Vagina (tissue), 2 donors: ENCODE data around the gene CMIP. TPM values are rescaled to one million over a fixed set of nuclear protein-coding genes. Genes with fewer than 3 reads are reported as not detected.

Experiments used
- DNase-seq, 2 donors: peaks; one replicate each; pipeline ENCODE4 v3.0.0-alpha.2; 2017; ENCODE audit errors: extremely low spot score in 2 of 2
- H3K27ac ChIP-seq: fragments of 200-600 bp; sonication (generic); one replicate; pipeline ENCODE4 v1.5.1; 2019
- H3K27me3 ChIP-seq: fragments of 200-600 bp; sonication (generic); one replicate; pipeline ENCODE4 v1.5.1; 2019
- H3K36me3 ChIP-seq, 2 donors: fragments of 200-600 bp; sonication (generic); one replicate each; pipeline ENCODE4 v1.5.1; 2017 to 2019
- H3K4me1 ChIP-seq: fragments of 200-600 bp; sonication (generic); one replicate; pipeline ENCODE4 v1.5.1; 2019
- H3K4me3 ChIP-seq, 2 donors: fragments of 200-600 bp; sonication (generic); 1 replicate in 1 of 2; 2 replicates in 1 of 2; pipeline ENCODE4 v1.5.1; 2016 to 2019
- H3K9me3 ChIP-seq: fragments of 200-600 bp; sonication (generic); one replicate; pipeline ENCODE4 v1.5.1; 2019
- POLR2A ChIP-seq, 2 donors: fragments of 450-650 bp; IDR thresholded peaks; one replicate each; pipeline ENCODE4 v1.6.1; 2017; ENCODE audit warnings: antibody characterized with exemption in 2 of 2, mild to moderate bottlenecking in 2 of 2, moderate library complexity in 2 of 2
- POLR2AphosphoS5 ChIP-seq, 2 donors: sonication (generic); formaldehyde crosslinking; IDR thresholded peaks; one replicate each; pipeline ENCODE4 v1.9.0; 2017; ENCODE audit warnings: antibody characterized with exemption in 2 of 2, mild to moderate bottlenecking in 2 of 2, low read depth in 1 of 2; ENCODE audit not compliant: insufficient read depth in 1 of 2
- intact Hi-C: fragments of 100-400 bp; cut with DNase I; formaldehyde crosslinking; loops from one replicate; pipeline ENCODE4 v1.15.1; 2023
- total RNA-seq: library from RNA; depleted of rRNA; stranded (reverse); fragments of >200 nt; gene quantifications from one replicate; pipeline ENCODE4 v1.2.3, GENCODE V29; 2016
- TF ChIP-seq, protein P1 (sequence below), 3 experiments: fragments of 450-650 bp in 2 of 3; fragments of 200-600 bp in 1 of 3; sonication (generic) in 1 of 3; IDR thresholded peaks; one replicate each; pipeline ENCODE4 v1.5.1; 2017 to 2019; ENCODE audit warnings: antibody characterized with exemption in 3 of 3, mild to moderate bottlenecking in 2 of 3, moderate library complexity in 2 of 3

The CMIP gene
- total RNA-seq, 1 donor from 2014 or later, result 66.3 TPM

DNA sequence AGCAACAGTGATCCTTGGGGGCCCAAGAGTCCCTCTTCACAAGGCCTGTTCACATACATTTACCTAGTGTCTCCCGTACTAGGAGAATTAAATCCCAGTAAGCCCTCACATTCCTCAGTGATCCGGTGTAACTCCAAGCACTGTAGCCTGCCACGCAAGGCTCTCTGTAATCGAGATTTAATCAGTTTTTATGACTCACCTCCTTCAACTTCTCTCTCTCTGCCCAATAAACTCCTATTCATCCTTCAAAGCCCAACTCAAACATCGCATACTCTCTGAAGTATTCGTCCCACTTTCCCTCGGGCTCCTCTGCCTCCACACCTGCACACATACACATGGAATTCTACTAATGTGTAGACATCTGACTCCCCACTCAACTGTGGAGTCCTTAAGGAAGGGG is 141.8 kb downstream of the CMIP start:
- no peak for DNase-seq
- Histone ChIP-seq H3K27me3 (no peaks in the 10 kb centered on the region), H3K9me3 (no peaks in the 10 kb centered on the region), H3K4me1 (peaks cover 38% of the 10 kb centered on the region), H3K36me3 (no peaks in the 10 kb centered on the region), H3K27ac (peak overlapping the region; percentile 9), H3K4me3 (no peak overlapping the region)
- TF ChIP-seq, protein P1, sequence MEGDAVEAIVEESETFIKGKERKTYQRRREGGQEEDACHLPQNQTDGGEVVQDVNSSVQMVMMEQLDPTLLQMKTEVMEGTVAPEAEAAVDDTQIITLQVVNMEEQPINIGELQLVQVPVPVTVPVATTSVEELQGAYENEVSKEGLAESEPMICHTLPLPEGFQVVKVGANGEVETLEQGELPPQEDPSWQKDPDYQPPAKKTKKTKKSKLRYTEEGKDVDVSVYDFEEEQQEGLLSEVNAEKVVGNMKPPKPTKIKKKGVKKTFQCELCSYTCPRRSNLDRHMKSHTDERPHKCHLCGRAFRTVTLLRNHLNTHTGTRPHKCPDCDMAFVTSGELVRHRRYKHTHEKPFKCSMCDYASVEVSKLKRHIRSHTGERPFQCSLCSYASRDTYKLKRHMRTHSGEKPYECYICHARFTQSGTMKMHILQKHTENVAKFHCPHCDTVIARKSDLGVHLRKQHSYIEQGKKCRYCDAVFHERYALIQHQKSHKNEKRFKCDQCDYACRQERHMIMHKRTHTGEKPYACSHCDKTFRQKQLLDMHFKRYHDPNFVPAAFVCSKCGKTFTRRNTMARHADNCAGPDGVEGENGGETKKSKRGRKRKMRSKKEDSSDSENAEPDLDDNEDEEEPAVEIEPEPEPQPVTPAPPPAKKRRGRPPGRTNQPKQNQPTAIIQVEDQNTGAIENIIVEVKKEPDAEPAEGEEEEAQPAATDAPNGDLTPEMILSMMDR (IDR thresholded peaks at IDR 0.05), result no peak
- TF ChIP-seq POLR2AphosphoS5 (IDR thresholded peaks at IDR 0.05; ENCODE audit: insufficient read depth in 1 of 2, low read depth in 1 of 2) (no peak), POLR2A (IDR thresholded peaks at IDR 0.05) (no peak)
- intact Hi-C loops, result no loop called here

DNA sequence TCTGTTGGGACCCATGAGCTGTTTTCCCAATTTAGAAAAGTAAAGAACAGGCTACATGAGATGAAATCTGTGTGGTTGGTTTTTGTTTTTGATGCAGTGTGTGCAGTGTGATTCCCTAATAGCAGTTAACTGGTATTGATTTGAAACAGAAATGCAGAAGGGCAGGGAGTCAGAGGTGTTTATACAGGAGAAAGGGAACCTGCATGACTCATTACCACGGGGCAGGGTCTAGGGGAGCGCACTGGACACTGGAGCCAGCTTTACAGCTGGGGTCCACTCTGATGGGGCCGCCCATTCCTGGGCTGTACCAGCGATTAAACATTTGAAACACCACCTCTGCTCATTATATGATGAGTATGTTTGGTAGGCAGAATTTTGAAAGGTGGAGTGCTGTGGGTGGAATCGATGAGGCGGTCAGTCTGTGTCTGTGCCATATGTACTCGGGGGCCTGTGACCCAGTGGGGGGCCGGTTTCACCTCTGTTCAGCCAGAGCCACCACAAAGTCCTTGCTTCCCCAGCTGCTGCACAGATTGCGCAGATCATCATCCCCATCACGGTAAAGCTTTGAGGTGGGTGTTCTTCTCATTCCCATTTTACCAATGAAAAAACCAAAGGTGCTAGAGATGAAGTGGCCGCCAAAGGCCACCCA is 142.5 kb downstream of the CMIP start:
- no peak for DNase-seq
- no peaks in the 10 kb centered on the region for H3K9me3 ChIP-seq
- no peak for TF ChIP-seq POLR2AphosphoS5 (IDR thresholded peaks at IDR 0.05; ENCODE audit: insufficient read depth in 1 of 2, low read depth in 1 of 2)
- no peak for TF ChIP-seq POLR2A (IDR thresholded peaks at IDR 0.05)
- TF ChIP-seq, protein P1 (IDR thresholded peaks at IDR 0.05), result no peak
- H3K4me3 ChIP-seq, result no peak overlapping the region
- H3K36me3 ChIP-seq, result no peaks in the 10 kb centered on the region
- H3K27me3 ChIP-seq, result no peaks in the 10 kb centered on the region
- H3K27ac ChIP-seq, result no peak overlapping the region
- H3K4me1 ChIP-seq, result peaks cover 31% of the 10 kb centered on the region
- intact Hi-C loops, result no loop called here

DNA sequence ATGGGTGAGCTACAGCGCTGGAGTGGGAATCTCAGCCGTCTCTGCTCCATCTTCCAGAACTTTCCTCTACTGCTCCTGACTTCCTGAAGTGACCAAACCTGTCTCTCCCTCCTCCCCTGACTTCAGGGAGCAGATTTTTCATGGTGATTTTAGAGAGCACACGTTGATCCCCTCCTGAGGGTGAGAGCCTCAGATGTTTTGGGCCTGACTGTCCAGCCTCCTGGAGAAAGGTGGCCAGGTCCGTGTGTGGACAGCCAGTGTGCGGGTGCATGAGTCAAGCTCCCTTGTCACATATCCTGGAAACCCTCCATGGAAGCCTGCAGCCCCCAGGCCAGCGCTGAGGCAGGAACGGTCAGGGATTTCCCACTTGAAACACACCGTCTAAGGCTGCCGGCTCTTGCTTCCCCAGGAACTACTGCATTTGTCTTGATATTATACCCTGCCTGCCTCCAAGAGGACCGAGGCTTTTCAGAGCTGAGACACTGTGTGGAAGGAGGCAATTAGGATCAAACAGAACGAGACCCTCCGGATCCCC is 143.1 kb downstream of the CMIP start:
- no peaks in the 10 kb centered on the region for H3K36me3 ChIP-seq
- no peaks in the 10 kb centered on the region for H3K27me3 ChIP-seq
- no peak for DNase-seq
- H3K27ac ChIP-seq, result no peak overlapping the region
- TF ChIP-seq, protein P1 (IDR thresholded peaks at IDR 0.05), result no peak
- no peak for TF ChIP-seq POLR2AphosphoS5 (IDR thresholded peaks at IDR 0.05; ENCODE audit: insufficient read depth in 1 of 2, low read depth in 1 of 2)
- TF ChIP-seq POLR2A (IDR thresholded peaks at IDR 0.05), result no peak
- H3K9me3 ChIP-seq, result no peaks in the 10 kb centered on the region
- intact Hi-C loops, result no loop called here
- H3K4me3 ChIP-seq, result no peak overlapping the region
- peaks cover 25% of the 10 kb centered on the region for H3K4me1 ChIP-seq

DNA sequence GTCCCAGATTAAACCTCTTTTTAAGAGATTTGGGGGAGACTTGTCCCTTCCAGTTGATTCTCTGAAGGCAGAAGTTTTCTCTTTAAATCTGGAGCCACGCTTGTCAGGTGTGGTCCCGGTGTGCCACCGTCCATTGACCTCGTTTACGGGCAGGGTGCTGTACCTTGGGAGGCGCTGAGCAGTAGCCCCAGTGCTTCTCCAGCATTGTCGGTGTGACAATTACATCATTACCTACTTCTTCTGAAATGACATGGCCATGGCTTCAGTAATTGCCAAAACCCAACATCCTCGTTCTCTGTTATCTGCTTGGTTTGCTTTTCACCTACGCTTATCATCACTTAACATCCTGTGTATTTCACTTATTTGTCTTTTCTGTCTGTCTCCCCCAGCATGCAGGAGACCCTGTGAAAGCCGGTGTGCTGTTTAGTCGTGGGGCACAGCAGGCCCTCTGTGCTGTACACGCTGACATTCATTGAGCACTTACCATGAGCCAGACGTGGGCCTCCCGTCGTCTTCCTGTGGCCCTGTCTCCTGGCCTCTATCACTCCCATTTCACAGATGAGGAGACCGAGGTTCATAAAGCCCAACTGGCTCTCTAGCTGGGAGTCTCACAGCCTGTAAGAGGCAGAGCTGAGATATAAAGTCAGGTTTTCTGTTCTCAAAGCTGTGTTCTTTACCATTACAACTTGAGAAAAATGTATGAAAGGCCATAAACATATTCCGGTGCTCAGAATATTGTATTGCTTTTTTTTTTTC is 143.9 kb downstream of the CMIP start:
- H3K4me3 ChIP-seq, result no peak overlapping the region
- intact Hi-C loops, result no loop called here
- H3K27me3 ChIP-seq, result no peaks in the 10 kb centered on the region
- peaks cover 25% of the 10 kb centered on the region for H3K4me1 ChIP-seq
- no peak for DNase-seq
- H3K9me3 ChIP-seq, result no peaks in the 10 kb centered on the region
- TF ChIP-seq POLR2A (IDR thresholded peaks at IDR 0.05) (no peak), POLR2AphosphoS5 (IDR thresholded peaks at IDR 0.05; ENCODE audit: insufficient read depth in 1 of 2, low read depth in 1 of 2) (no peak)
- TF ChIP-seq, protein P1 (IDR thresholded peaks at IDR 0.05), result no peak
- H3K27ac ChIP-seq, result no peak overlapping the region
- H3K36me3 ChIP-seq, result no peaks in the 10 kb centered on the region
